Liver (tissue), 9 donors: Measurements from ENCODE around the gene IL36B. TPM values are rescaled to one million over a fixed set of nuclear protein-coding genes. Genes with fewer than 3 reads are reported as not detected.

ENCODE experiments used
- DNase-seq: peaks from one replicate; pipeline ENCODE4 v3.0.0-alpha.2; 2017; ENCODE audit warnings: low spot score
- H3K27ac ChIP-seq, 2 donors: one replicate each; pipeline ENCODE4 v1.7.0; 2013; ENCODE audit warnings: inconsistent platforms in 2 of 2, low read length in 2 of 2, control low read depth in 1 of 2, low read depth in 1 of 2, mild to moderate bottlenecking in 1 of 2
- H3K27me3 ChIP-seq, 4 donors: one replicate each; pipeline versions ENCODE4 v1.6.1 to v1.7.0; 2013; ENCODE audit warnings: low read length in 3 of 4, inconsistent platforms in 1 of 4, mild to moderate bottlenecking in 1 of 4, moderate library complexity in 1 of 4; ENCODE audit not compliant: control insufficient read depth in 4 of 4, insufficient read depth in 4 of 4
- H3K36me3 ChIP-seq, 4 donors: one replicate each; pipeline versions ENCODE4 v1.6.1 to v1.7.0; 2013; ENCODE audit warnings: low read length in 3 of 4, mild to moderate bottlenecking in 3 of 4, low read depth in 1 of 4, moderate library complexity in 1 of 4; ENCODE audit not compliant: control insufficient read depth in 4 of 4, insufficient read depth in 3 of 4
- H3K4me1 ChIP-seq, 4 donors: one replicate each; pipeline versions ENCODE4 v1.6.1 to v1.7.0; 2013; ENCODE audit warnings: low read length in 3 of 4, mild to moderate bottlenecking in 3 of 4, moderate library complexity in 1 of 4; ENCODE audit not compliant: control insufficient read depth in 4 of 4, insufficient read depth in 4 of 4
- H3K4me3 ChIP-seq, 3 donors: one replicate each; pipeline versions ENCODE4 v1.6.1 to v1.7.0; 2013; ENCODE audit warnings: low read length in 3 of 3, control low read depth in 1 of 3, low read depth in 1 of 3, mild to moderate bottlenecking in 1 of 3
- H3K9ac ChIP-seq, 2 donors: one replicate each; pipeline ENCODE4 v1.7.0; 2013; ENCODE audit warnings: low read length in 2 of 2, mild to moderate bottlenecking in 2 of 2, moderate library complexity in 2 of 2, control low read depth in 1 of 2, low read depth in 1 of 2
- H3K9me3 ChIP-seq, 4 donors: one replicate each; pipeline versions ENCODE4 v1.6.1 to v1.7.0; 2013; ENCODE audit warnings: low read length in 3 of 4; ENCODE audit not compliant: control insufficient read depth in 4 of 4
- EGR1 ChIP-seq, 2 donors: IDR thresholded peaks; 2 replicates each; pipeline ENCODE4 v1.6.1; 2016 to 2018; ENCODE audit warnings: antibody characterized with exemption in 2 of 2, low read depth in 2 of 2
- FOXA1 ChIP-seq: IDR thresholded peaks from 2 replicates; pipeline ENCODE4 v1.6.1; 2016; ENCODE audit warnings: antibody characterized with exemption
- FOXA2 ChIP-seq: IDR thresholded peaks from 2 replicates; pipeline ENCODE4 v1.6.1; 2016; ENCODE audit warnings: antibody characterized with exemption
- GABPA ChIP-seq, 2 donors: IDR thresholded peaks in 1 of 2; conservative IDR thresholded peaks in 1 of 2; 2 replicates each; pipeline ENCODE4 v1.6.1; 2016; ENCODE audit warnings: antibody characterized with exemption in 2 of 2, mild to moderate bottlenecking in 1 of 2, moderate library complexity in 1 of 2
- HNF4A ChIP-seq, 2 donors: conservative IDR thresholded peaks; 2 replicates each; pipeline ENCODE4 v1.6.1; 2016; ENCODE audit warnings: antibody characterized with exemption in 2 of 2, mild to moderate bottlenecking in 2 of 2
- HNF4G ChIP-seq: IDR thresholded peaks from 2 replicates; pipeline ENCODE4 v1.6.1; 2016; ENCODE audit warnings: antibody characterized with exemption
- JUND ChIP-seq, 2 donors: IDR thresholded peaks; 2 replicates each; pipeline ENCODE4 v1.6.1; 2016; ENCODE audit warnings: antibody characterized with exemption in 2 of 2
- MAX ChIP-seq: IDR thresholded peaks from 2 replicates; pipeline ENCODE4 v1.6.1; 2016; ENCODE audit warnings: antibody characterized with exemption
- NR2F2 ChIP-seq: IDR thresholded peaks from 2 replicates; pipeline ENCODE4 v1.6.1; 2016; ENCODE audit warnings: antibody characterized with exemption
- RAD21 ChIP-seq, 2 donors: IDR thresholded peaks; 2 replicates each; pipeline ENCODE4 v1.6.1; 2016; ENCODE audit warnings: antibody characterized with exemption in 2 of 2, mild to moderate bottlenecking in 2 of 2
- RXRA ChIP-seq, 2 donors: IDR thresholded peaks; 2 replicates each; pipeline ENCODE4 v1.6.1; 2017 to 2018; ENCODE audit warnings: antibody characterized with exemption in 2 of 2, mild to moderate bottlenecking in 1 of 2
- SP1 ChIP-seq: IDR thresholded peaks from 2 replicates; pipeline ENCODE4 v1.6.1; 2018; ENCODE audit warnings: antibody characterized with exemption, mild to moderate bottlenecking
- TAF1 ChIP-seq: conservative IDR thresholded peaks from 2 replicates; pipeline ENCODE4 v1.6.1; 2016; ENCODE audit warnings: antibody characterized with exemption, mild to moderate bottlenecking
- YY1 ChIP-seq: IDR thresholded peaks from 2 replicates; pipeline ENCODE4 v1.6.1; 2016; ENCODE audit warnings: antibody characterized with exemption, mild to moderate bottlenecking
- ZBTB33 ChIP-seq: IDR thresholded peaks from 2 replicates; pipeline ENCODE4 v1.6.1; 2016; ENCODE audit warnings: antibody characterized with exemption
- WGBS: extraction: QIAGEN DNeasy Blood & Tissue Kit; methylation state at CpG from one replicate; pipeline ENCODE4 v1.1.7; 2013; 5-methylcytosine and 5-hydroxymethylcytosine counted together
- polyA plus RNA-seq, 2 donors: library from polyadenylated mRNA; stranded (reverse) in 1 of 2; unstranded in 1 of 2; fragments of 200-250 nt in 1 of 2; fragments of >200 nt in 1 of 2; fragmentation: Nextera tagmentation in 1 of 2; extraction: Ambion mirVana in 1 of 2; gene quantifications; one replicate each; pipeline versions ENCODE4 v1.2.1 to v1.2.3, GENCODE V29; 2013 to 2015
- total RNA-seq, 2 donors: library from RNA; depleted of rRNA; stranded (reverse); fragments of >200 nt; gene quantifications; one replicate each; pipeline ENCODE4 v1.2.3, GENCODE V29; 2014
- TF ChIP-seq, protein P1 (sequence below): IDR thresholded peaks from 2 replicates; pipeline ENCODE4 v1.6.1; 2016; ENCODE audit warnings: antibody characterized with exemption, mild to moderate bottlenecking
- TF ChIP-seq, protein P2 (sequence below): IDR thresholded peaks from 2 replicates; pipeline ENCODE4 v1.6.1; 2016; ENCODE audit warnings: antibody characterized with exemption
- TF ChIP-seq, protein P3 (sequence below): fragments of 150-350 bp; IDR thresholded peaks from 2 replicates; pipeline ENCODE4 v1.5.1; 2017; ENCODE audit warnings: improper control_type of control experiment, low read depth, low read length; ENCODE audit not compliant: missing input control
- donor health status: healthy.
- donor health status: healthy.
- donor health status: healthy.
- donor health status: healthy.
- donor health status: healthy.

The IL36B gene
- total and polyA plus RNA-seq, 4 donors: not detected

DNA sequence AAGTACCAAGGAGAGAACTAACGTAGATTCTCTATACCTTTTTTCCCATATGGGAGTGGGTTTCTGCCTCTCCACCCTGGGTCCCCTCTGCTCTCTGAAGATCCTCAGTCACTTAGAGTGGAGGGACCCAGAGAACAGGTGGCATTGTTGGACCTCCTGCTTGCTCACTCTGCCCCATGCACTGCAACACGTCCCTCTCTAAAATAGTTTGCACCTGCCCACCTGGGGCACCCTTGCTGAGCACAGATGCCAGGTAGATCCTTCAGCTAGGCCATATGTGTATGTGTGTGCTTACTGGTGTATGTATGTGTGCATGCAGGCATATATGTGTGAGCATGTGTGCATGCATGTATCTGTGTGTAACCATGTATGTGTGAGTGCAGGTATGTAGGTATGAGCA, 8.6 kb upstream of the IL36B start:
- peaks cover 0 to 5% (median 0%) of the 10 kb centered on the region in 4 donors for H3K9me3 ChIP-seq
- no peak for DNase-seq
- H3K4me3 ChIP-seq: no peak overlapping the region
- H3K27me3 ChIP-seq: no peaks in the 10 kb centered on the region
- no peaks in the 10 kb centered on the region for H3K36me3 ChIP-seq
- H3K9ac ChIP-seq: no peak overlapping the region
- WGBS: 74% methylated on average over 2 of the region's 2 CpGs
- H3K4me1 ChIP-seq: no peaks in the 10 kb centered on the region
- no peak overlapping the region for H3K27ac ChIP-seq
- TF ChIP-seq HNF4G: no peak
- TF ChIP-seq YY1: no peak
- no peak for TF ChIP-seq ZBTB33
- TF ChIP-seq RAD21 (IDR thresholded peaks at IDR 0.05): no peak
- TF ChIP-seq, protein P1, sequence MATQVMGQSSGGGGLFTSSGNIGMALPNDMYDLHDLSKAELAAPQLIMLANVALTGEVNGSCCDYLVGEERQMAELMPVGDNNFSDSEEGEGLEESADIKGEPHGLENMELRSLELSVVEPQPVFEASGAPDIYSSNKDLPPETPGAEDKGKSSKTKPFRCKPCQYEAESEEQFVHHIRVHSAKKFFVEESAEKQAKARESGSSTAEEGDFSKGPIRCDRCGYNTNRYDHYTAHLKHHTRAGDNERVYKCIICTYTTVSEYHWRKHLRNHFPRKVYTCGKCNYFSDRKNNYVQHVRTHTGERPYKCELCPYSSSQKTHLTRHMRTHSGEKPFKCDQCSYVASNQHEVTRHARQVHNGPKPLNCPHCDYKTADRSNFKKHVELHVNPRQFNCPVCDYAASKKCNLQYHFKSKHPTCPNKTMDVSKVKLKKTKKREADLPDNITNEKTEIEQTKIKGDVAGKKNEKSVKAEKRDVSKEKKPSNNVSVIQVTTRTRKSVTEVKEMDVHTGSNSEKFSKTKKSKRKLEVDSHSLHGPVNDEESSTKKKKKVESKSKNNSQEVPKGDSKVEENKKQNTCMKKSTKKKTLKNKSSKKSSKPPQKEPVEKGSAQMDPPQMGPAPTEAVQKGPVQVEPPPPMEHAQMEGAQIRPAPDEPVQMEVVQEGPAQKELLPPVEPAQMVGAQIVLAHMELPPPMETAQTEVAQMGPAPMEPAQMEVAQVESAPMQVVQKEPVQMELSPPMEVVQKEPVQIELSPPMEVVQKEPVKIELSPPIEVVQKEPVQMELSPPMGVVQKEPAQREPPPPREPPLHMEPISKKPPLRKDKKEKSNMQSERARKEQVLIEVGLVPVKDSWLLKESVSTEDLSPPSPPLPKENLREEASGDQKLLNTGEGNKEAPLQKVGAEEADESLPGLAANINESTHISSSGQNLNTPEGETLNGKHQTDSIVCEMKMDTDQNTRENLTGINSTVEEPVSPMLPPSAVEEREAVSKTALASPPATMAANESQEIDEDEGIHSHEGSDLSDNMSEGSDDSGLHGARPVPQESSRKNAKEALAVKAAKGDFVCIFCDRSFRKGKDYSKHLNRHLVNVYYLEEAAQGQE: no peak

GRCh38 chr2:113060796-113061195, 8.1 kb upstream of the IL36B start:
- TF ChIP-seq RXRA (IDR thresholded peaks at IDR 0.05) (no peak), HNF4A (conservative IDR thresholded peaks at IDR 0.05) (no peak), SP1 (no peak), GABPA (IDR thresholded peaks at IDR 0.05 in 1 of 2, conservative IDR thresholded peaks at IDR 0.05 in 1 of 2) (no peak), YY1 (no peak), NR2F2 (no peak), FOXA1 (no peak), HNF4G (no peak), FOXA2 (no peak), ZBTB33 (no peak), TAF1 (no peak), JUND (IDR thresholded peaks at IDR 0.05) (no peak), RAD21 (IDR thresholded peaks at IDR 0.05) (no peak), EGR1 (IDR thresholded peaks at IDR 0.05; ENCODE audit: low read depth in 2 of 2) (no peak), MAX (no peak)
- TF ChIP-seq, protein P2, sequence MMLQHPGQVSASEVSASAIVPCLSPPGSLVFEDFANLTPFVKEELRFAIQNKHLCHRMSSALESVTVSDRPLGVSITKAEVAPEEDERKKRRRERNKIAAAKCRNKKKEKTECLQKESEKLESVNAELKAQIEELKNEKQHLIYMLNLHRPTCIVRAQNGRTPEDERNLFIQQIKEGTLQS: no peak
- TF ChIP-seq, protein P1: no peak
- TF ChIP-seq, protein P3, sequence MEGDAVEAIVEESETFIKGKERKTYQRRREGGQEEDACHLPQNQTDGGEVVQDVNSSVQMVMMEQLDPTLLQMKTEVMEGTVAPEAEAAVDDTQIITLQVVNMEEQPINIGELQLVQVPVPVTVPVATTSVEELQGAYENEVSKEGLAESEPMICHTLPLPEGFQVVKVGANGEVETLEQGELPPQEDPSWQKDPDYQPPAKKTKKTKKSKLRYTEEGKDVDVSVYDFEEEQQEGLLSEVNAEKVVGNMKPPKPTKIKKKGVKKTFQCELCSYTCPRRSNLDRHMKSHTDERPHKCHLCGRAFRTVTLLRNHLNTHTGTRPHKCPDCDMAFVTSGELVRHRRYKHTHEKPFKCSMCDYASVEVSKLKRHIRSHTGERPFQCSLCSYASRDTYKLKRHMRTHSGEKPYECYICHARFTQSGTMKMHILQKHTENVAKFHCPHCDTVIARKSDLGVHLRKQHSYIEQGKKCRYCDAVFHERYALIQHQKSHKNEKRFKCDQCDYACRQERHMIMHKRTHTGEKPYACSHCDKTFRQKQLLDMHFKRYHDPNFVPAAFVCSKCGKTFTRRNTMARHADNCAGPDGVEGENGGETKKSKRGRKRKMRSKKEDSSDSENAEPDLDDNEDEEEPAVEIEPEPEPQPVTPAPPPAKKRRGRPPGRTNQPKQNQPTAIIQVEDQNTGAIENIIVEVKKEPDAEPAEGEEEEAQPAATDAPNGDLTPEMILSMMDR: no peak
- Histone ChIP-seq H3K36me3 (no peaks in the 10 kb centered on the region), H3K4me3 (no peak overlapping the region), H3K9ac (no peak overlapping the region), H3K4me1 (no peaks in the 10 kb centered on the region), H3K27ac (no peak overlapping the region), H3K9me3 (peaks cover 0 to 7% (median 0%) of the 10 kb centered on the region in 4 donors), H3K27me3 (no peaks in the 10 kb centered on the region)
- WGBS: 85% methylated on average over 1 of the region's 1 CpG
- DNase-seq: no peak
